ENCODE data around the gene GBF1. TPM values are rescaled to one million over a fixed set of nuclear protein-coding genes. Genes with fewer than 3 reads are reported as not detected.

The GBF1 gene
- total RNA-seq, 4 donors from 2014 or later, result 73.4 to 98.5 (median 95.8) TPM

DNA sequence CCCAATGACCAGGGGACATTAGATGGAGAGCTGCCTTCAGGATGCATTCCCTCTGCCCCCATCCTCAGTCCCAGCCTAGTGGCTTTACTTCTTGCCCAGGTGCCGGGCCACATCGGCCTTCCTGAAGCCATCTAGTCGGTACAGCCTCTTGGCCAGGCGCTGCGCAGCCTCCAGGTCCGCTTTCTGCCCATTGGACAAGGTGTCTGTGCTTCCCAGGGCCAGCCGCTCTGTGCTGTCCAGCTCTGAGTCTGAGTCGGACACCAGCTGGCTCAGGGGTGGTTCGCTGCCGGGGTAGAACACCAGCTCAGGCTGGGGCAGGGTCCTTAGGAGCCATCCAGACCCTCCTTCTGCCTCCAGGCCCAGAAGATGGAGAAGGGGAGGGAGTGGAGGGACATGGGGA, 167.0 kb downstream of the GBF1 start:
- Histone ChIP-seq H3K27ac (no peak overlapping the region), H3K27me3 (peaks cover 0 to 9% of the 10 kb centered on the region in 2 donors), H3K4me1 (peaks cover 0 to 28% (median 11%) of the 10 kb centered on the region in 4 donors), H3K4me3 (no peak overlapping the region), H3K36me3 (no peaks in the 10 kb centered on the region), H3K9me3 (no peaks in the 10 kb centered on the region)
- TF ChIP-seq, protein P1, sequence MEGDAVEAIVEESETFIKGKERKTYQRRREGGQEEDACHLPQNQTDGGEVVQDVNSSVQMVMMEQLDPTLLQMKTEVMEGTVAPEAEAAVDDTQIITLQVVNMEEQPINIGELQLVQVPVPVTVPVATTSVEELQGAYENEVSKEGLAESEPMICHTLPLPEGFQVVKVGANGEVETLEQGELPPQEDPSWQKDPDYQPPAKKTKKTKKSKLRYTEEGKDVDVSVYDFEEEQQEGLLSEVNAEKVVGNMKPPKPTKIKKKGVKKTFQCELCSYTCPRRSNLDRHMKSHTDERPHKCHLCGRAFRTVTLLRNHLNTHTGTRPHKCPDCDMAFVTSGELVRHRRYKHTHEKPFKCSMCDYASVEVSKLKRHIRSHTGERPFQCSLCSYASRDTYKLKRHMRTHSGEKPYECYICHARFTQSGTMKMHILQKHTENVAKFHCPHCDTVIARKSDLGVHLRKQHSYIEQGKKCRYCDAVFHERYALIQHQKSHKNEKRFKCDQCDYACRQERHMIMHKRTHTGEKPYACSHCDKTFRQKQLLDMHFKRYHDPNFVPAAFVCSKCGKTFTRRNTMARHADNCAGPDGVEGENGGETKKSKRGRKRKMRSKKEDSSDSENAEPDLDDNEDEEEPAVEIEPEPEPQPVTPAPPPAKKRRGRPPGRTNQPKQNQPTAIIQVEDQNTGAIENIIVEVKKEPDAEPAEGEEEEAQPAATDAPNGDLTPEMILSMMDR (IDR thresholded peaks at IDR 0.05), result no peak
- TF ChIP-seq POLR2A (IDR thresholded peaks at IDR 0.05), result no peak
- DNase-seq, result no peak

DNA sequence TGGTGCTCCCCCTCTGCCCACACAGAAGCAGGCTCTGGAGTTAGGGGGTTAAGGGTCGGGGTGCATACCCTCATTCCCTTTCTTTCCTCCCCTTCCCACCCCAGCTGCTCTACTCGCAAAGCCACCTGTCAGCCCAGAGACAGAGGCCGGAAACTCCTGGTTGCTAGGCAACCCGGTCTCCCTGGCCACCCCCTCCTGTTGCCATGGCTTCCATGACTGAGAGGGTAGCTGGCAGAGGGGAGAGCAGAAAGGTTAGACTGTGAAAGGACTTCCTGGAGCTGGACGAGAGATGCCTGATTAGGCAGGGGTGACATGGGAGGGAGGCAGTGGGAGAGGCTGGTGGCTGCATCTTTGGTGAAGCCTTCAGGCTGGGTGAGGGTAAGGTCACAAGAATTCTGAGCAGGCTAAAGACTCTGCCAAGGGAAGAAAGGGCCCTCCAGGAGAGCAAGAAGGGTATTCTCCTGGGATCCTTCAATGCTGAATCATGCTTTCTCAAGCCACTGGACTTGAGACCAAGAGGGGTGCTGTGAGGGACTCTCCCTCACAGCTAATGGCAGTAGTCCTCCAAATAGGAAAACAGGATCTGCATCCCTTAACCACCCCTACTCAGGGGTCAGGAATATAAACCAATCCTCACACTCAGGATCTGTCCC, 167.8 kb downstream of the GBF1 start:
- peaks cover 0 to 9% of the 10 kb centered on the region in 2 donors for H3K27me3 ChIP-seq
- H3K9me3 ChIP-seq, result no peaks in the 10 kb centered on the region
- H3K36me3 ChIP-seq, result no peaks in the 10 kb centered on the region
- DNase-seq, result no peak
- H3K4me1 ChIP-seq, result peaks cover 0 to 25% (median 11%) of the 10 kb centered on the region in 4 donors
- no peak for TF ChIP-seq POLR2A (IDR thresholded peaks at IDR 0.05)
- TF ChIP-seq, protein P1 (IDR thresholded peaks at IDR 0.05), result no peak
- H3K27ac ChIP-seq, result no peak overlapping the region
- H3K4me3 ChIP-seq, result no peak overlapping the region

DNA sequence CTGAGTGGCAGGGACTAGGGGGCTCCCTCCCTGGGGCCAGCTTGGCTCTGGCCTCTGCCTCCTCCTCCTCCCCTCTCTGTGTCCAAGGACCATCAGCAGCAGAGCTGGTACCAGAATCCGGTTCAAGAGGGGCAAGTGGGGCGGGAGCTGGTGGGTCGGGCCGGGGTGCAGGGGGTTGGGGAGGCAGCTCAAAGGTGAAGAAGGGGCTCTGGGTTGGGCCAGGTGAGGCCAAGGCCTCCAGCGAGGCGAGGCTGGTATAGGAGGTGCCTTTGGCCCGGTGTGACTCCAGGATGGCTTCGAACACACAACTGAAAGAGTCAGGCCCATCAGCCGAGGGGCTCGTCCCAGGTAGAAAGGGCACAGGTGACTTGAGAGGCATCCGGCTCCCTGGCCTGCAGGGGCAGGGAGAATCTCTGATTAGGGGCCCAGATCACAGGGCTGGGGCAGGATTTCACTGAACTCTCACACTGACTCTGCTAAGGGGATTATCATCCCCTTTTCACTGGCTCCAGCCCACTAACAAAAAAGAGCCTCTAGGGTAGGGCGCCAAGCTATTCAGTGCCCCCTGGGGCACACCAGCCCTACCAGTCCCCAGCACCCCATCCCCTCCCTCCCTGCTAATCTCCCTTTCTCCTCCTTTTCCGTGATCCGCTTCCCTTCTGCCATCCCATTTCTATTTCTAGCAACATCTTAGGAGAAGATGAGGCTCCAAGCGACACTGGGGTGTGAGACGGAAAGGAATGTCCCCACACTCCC, 168.7 kb downstream of the GBF1 start:
- H3K4me3 ChIP-seq, result no peak overlapping the region
- TF ChIP-seq, protein P1 (IDR thresholded peaks at IDR 0.05), result no peak
- TF ChIP-seq POLR2A (IDR thresholded peaks at IDR 0.05), result no peak

DNA sequence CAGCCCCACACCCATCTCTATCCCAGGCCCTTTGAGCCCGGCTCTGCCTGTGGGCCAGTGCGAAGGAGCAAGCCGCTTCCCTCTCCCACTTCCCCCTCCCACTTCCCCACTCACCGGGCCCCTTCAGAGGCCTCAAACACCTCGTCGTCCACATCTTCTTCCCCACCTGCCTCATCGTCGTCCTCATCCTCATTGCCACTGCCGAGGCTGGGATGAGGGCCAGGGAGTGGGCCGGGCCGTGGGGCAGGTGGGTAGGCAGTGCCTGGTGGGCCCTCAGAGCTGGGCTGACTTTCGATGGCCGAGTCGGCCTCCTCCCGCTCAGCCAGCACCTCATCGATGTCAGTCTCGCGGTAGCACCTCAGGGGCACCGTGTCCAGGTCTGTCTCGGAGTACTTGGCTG, 169.4 kb downstream of the GBF1 start:
- Histone ChIP-seq H3K4me3 (no peak overlapping the region), H3K27me3 (peaks cover 0 to 14% of the 10 kb centered on the region in 2 donors), H3K9me3 (no peaks in the 10 kb centered on the region), H3K4me1 (peaks cover 0 to 24% (median 13%) of the 10 kb centered on the region in 4 donors), H3K27ac (no peak overlapping the region), H3K36me3 (no peaks in the 10 kb centered on the region)
- no peak for TF ChIP-seq POLR2A (IDR thresholded peaks at IDR 0.05)
- DNase-seq, result no peak

More for the DNA sequence above, 168.7 kb downstream of the GBF1 start:
- no peak for DNase-seq
- no peaks in the 10 kb centered on the region for H3K9me3 ChIP-seq
- peaks cover 0 to 22% (median 9%) of the 10 kb centered on the region in 4 donors for H3K4me1 ChIP-seq
- no peaks in the 10 kb centered on the region for H3K36me3 ChIP-seq
- no peak overlapping the region for H3K27ac ChIP-seq
- peaks cover 0 to 14% of the 10 kb centered on the region in 2 donors for H3K27me3 ChIP-seq

DNA sequence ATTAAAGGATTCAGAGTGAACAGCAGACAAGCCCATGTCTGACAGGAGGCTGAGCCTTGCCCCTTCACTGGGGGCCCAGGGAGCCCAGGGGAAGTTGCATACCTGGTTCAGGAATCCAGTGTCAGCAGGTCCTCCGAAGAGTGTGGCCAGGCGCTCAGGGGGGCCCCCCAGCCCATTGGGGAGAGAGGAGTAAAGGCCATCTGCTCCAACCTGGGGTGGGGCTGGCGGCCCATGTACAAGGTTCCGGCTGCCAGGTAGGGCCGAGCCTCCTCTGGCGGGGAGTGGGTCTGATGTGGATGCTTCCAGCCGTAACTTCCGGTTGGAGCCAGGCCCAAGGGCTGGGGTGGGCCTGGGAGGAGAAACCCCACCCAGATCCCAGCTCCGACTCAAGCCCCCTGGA, 171.0 kb downstream of the GBF1 start:
- Histone ChIP-seq H3K36me3 (no peaks in the 10 kb centered on the region), H3K4me3 (no peak overlapping the region), H3K27me3 (peaks cover 0 to 4% of the 10 kb centered on the region in 2 donors), H3K27ac (no peak overlapping the region), H3K4me1 (peaks cover 0 to 18% (median 15%) of the 10 kb centered on the region in 4 donors), H3K9me3 (no peaks in the 10 kb centered on the region)
- DNase-seq, result no peak
- no peak for TF ChIP-seq POLR2A (IDR thresholded peaks at IDR 0.05)
- TF ChIP-seq, protein P1 (IDR thresholded peaks at IDR 0.05), result no peak

DNA sequence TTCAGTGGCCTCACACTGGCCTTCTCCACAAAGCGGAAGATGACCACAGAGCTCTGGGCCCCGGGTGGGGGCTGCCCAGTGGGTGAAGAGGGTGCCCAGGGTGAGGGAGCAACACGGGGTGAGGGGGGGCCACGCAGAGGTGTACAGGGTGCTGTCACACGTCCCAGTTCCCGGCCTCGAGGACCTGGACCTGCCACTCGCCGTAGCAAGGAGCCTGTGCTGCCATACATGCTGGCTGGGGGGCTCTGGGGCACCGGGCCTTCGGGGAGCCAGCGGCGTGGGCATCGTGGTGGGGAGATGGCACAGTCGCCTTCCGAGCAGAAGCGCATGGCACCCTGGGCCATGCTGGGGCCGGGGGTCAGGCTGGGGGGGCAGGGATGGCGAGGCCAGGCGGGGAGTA, 171.4 kb downstream of the GBF1 start:
- TF ChIP-seq POLR2A (IDR thresholded peaks at IDR 0.05), result no peak
- TF ChIP-seq, protein P1 (IDR thresholded peaks at IDR 0.05), result no peak
- peaks cover 0 to 18% (median 16%) of the 10 kb centered on the region in 4 donors for H3K4me1 ChIP-seq
- peaks cover 0 to 4% of the 10 kb centered on the region in 2 donors for H3K27me3 ChIP-seq
- DNase-seq, result no peak
- no peaks in the 10 kb centered on the region for H3K9me3 ChIP-seq
- no peak overlapping the region for H3K4me3 ChIP-seq
- H3K36me3 ChIP-seq, result no peaks in the 10 kb centered on the region
- H3K27ac ChIP-seq, result no peak overlapping the region

Data from Peyer's patch (tissue), 4 donors.